SK-N-SH treated with all-trans-retinoic acid at 6 μM for 48 hours (cell line): Measurements from ENCODE around the gene TOM1L2.

Experiments
- ATAC-seq: fragments of 200-7000 bp; cut with Tn5 transposase; 3 replicates; pipeline ENCODE4 v1.9.1; 2020; ENCODE audit warnings: mild to moderate bottlenecking, moderate library complexity
- BACH2 ChIP-seq: fragments of 250-450 bp; sonication (Bioruptor Pico); IDR thresholded peaks from 2 replicates; pipeline ENCODE4 v1.9.0; 2021; ENCODE audit warnings: mild to moderate bottlenecking, borderline replicate concordance
- CSDC2 ChIP-seq: fragments of 250-450 bp; sonication (Bioruptor Pico); IDR thresholded peaks from 2 replicates; pipeline ENCODE4 v1.5.0; 2020; ENCODE audit warnings: mild to moderate bottlenecking, moderate library complexity
- ESRRG ChIP-seq: fragments of 250-450 bp; sonication (Bioruptor Pico); IDR thresholded peaks from 2 replicates; pipeline ENCODE4 v1.6.1; 2021; ENCODE audit warnings: mild to moderate bottlenecking
- ISL1 ChIP-seq: fragments of 250-450 bp; sonication (Bioruptor Pico); IDR thresholded peaks from 2 replicates; pipeline ENCODE4 v2.1.2; 2022; ENCODE audit warnings: mild to moderate bottlenecking, moderate library complexity
- OSR1 ChIP-seq: fragments of 250-450 bp; sonication (Bioruptor Pico); IDR thresholded peaks from 2 replicates; pipeline ENCODE4 v1.8.0; 2022; ENCODE audit warnings: moderate library complexity, mild to moderate bottlenecking, inconsistent platforms
- SNAI2 ChIP-seq: fragments of 250-450 bp; sonication (Bioruptor Pico); IDR thresholded peaks from 2 replicates; pipeline ENCODE4 v1.5.0; 2020; ENCODE audit warnings: mild to moderate bottlenecking, moderate library complexity
- TCF4 ChIP-seq: fragments of 250-450 bp; sonication (Bioruptor Pico); IDR thresholded peaks from 2 replicates; pipeline ENCODE4 v1.8.0; 2021; ENCODE audit warnings: mild to moderate bottlenecking, moderate library complexity, borderline replicate concordance
- ZC3H10 ChIP-seq: fragments of 250-450 bp; sonication (Bioruptor Pico); IDR thresholded peaks from 2 replicates; pipeline ENCODE4 v1.5.1; 2021; ENCODE audit warnings: mild to moderate bottlenecking, moderate library complexity
- ZFP3 ChIP-seq: fragments of 250-450 bp; sonication (Bioruptor Pico); IDR thresholded peaks from 2 replicates; pipeline ENCODE4 v1.5.0; 2020; ENCODE audit warnings: mild to moderate bottlenecking, moderate library complexity
- ZFP30 ChIP-seq: fragments of 450-650 bp; formaldehyde crosslinking; IDR thresholded peaks from 2 replicates; pipeline ENCODE4 v1.5.0; 2022; ENCODE audit warnings: mild to moderate bottlenecking, moderate library complexity
- ZNF565 ChIP-seq: fragments of 450-650 bp; formaldehyde crosslinking; conservative IDR thresholded peaks from 2 replicates; pipeline ENCODE4 v1.5.0; 2020; ENCODE audit warnings: low read depth, mild to moderate bottlenecking, moderate library complexity
- ZNF70 ChIP-seq: fragments of 450-650 bp; formaldehyde crosslinking; IDR thresholded peaks from 2 replicates; pipeline ENCODE4 v1.5.0; 2020; ENCODE audit warnings: mild to moderate bottlenecking, moderate library complexity
- ZNF8 ChIP-seq: fragments of 450-650 bp; formaldehyde crosslinking; IDR thresholded peaks from 2 replicates; pipeline ENCODE4 v1.5.0; 2020; ENCODE audit warnings: mild to moderate bottlenecking, moderate library complexity
- TF ChIP-seq, protein P1 (sequence below): fragments of 250-450 bp; sonication (Bioruptor Pico); IDR thresholded peaks from 2 replicates; pipeline ENCODE4 v1.5.1; 2021; ENCODE audit warnings: mild to moderate bottlenecking, moderate library complexity
- TF ChIP-seq, protein P2 (sequence below): fragments of 250-450 bp; sonication (Bioruptor Pico); IDR thresholded peaks from 2 replicates; pipeline ENCODE4 v1.5.0; 2020; ENCODE audit warnings: mild to moderate bottlenecking, moderate library complexity
- TF ChIP-seq, protein P3 (sequence below): fragments of 250-450 bp; sonication (Bioruptor Pico); IDR thresholded peaks from 2 replicates; pipeline ENCODE4 v1.8.0; 2021; ENCODE audit warnings: low read depth, mild to moderate bottlenecking, moderate library complexity, borderline replicate concordance
- TF ChIP-seq, protein P4 (sequence below): fragments of 250-450 bp; sonication (Bioruptor Pico); IDR thresholded peaks from 2 replicates; pipeline ENCODE4 v1.8.0; 2020; ENCODE audit warnings: mild to moderate bottlenecking, moderate library complexity, borderline replicate concordance

The TOM1L2 gene

DNA sequence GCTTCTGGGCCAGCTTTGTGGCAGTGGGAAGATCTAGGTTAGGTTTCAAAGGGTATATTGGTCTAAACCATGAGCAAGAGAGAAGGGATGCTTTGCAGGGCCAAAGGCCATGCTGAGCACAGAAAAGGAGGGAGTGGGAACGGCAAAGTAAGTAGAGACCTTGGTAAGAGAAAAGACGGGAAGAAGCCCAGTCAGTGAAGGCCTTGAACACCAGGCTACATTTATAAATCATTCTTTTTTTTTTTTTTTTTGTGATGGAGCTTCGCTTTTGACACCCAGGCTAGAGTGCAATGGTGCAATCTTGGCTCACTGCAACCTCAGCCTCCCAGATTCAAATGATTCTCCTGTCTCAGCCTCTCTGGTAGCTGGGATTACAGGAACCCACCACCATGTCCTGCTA lies 18.1 kb downstream of the TOM1L2 start:
- ATAC-seq, result no peak
- TF ChIP-seq, protein P1, sequence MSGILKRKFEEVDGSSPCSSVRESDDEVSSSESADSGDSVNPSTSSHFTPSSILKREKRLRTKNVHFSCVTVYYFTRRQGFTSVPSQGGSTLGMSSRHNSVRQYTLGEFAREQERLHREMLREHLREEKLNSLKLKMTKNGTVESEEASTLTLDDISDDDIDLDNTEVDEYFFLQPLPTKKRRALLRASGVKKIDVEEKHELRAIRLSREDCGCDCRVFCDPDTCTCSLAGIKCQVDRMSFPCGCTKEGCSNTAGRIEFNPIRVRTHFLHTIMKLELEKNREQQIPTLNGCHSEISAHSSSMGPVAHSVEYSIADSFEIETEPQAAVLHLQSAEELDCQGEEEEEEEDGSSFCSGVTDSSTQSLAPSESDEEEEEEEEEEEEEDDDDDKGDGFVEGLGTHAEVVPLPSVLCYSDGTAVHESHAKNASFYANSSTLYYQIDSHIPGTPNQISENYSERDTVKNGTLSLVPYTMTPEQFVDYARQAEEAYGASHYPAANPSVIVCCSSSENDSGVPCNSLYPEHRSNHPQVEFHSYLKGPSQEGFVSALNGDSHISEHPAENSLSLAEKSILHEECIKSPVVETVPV (CRISPR knock-in tag), result no peak
- TF ChIP-seq BACH2 (no peak), ZFP3 (CRISPR knock-in tag) (no peak), CSDC2 (CRISPR knock-in tag) (no peak)
- TF ChIP-seq, protein P2, sequence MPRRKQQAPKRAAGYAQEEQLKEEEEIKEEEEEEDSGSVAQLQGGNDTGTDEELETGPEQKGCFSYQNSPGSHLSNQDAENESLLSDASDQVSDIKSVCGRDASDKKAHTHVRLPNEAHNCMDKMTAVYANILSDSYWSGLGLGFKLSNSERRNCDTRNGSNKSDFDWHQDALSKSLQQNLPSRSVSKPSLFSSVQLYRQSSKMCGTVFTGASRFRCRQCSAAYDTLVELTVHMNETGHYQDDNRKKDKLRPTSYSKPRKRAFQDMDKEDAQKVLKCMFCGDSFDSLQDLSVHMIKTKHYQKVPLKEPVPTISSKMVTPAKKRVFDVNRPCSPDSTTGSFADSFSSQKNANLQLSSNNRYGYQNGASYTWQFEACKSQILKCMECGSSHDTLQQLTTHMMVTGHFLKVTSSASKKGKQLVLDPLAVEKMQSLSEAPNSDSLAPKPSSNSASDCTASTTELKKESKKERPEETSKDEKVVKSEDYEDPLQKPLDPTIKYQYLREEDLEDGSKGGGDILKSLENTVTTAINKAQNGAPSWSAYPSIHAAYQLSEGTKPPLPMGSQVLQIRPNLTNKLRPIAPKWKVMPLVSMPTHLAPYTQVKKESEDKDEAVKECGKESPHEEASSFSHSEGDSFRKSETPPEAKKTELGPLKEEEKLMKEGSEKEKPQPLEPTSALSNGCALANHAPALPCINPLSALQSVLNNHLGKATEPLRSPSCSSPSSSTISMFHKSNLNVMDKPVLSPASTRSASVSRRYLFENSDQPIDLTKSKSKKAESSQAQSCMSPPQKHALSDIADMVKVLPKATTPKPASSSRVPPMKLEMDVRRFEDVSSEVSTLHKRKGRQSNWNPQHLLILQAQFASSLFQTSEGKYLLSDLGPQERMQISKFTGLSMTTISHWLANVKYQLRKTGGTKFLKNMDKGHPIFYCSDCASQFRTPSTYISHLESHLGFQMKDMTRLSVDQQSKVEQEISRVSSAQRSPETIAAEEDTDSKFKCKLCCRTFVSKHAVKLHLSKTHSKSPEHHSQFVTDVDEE (CRISPR knock-in tag), result no peak
- TF ChIP-seq, all 23 proteins: peak for 0

DNA sequence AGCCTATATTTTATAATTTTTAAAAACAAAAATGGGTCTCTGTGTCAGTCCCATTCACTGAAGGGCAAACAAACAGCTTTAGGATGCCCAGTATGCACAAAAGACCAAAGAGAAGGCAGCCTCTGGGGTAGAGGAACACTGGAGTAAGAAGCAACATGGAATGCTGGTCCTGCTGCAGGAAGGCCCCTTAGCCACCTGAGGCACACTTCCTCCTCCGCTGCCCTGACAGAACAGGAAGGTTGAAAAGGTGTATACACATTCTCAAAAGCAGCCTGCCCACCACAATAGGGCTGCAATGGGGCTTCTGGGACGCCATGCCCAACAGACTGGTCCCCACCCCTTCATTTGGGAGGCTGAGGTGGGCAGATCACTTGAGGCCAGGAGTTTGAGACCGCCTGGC lies 19.5 kb downstream of the TOM1L2 start:
- ATAC-seq, result no peak
- TF ChIP-seq ZNF565 (CRISPR knock-in tag), result no peak
- no peak for TF ChIP-seq TCF4 (CRISPR knock-in tag)
- no peak for TF ChIP-seq ZFP30 (CRISPR knock-in tag)
- TF ChIP-seq OSR1 (CRISPR knock-in tag), result no peak
- TF ChIP-seq, protein P2 (CRISPR knock-in tag), result no peak
- no peak for TF ChIP-seq SNAI2 (CRISPR knock-in tag)
- no peak for TF ChIP-seq ZNF8 (CRISPR knock-in tag)
- no peak for TF ChIP-seq ESRRG (CRISPR knock-in tag)
- TF ChIP-seq ZFP3 (CRISPR knock-in tag), result no peak
- TF ChIP-seq, protein P3, sequence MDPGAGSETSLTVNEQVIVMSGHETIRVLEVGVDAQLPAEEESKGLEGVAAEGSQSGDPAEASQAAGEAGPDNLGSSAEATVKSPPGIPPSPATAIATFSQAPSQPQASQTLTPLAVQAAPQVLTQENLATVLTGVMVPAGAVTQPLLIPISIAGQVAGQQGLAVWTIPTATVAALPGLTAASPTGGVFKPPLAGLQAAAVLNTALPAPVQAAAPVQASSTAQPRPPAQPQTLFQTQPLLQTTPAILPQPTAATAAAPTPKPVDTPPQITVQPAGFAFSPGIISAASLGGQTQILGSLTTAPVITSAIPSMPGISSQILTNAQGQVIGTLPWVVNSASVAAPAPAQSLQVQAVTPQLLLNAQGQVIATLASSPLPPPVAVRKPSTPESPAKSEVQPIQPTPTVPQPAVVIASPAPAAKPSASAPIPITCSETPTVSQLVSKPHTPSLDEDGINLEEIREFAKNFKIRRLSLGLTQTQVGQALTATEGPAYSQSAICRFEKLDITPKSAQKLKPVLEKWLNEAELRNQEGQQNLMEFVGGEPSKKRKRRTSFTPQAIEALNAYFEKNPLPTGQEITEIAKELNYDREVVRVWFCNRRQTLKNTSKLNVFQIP, result no peak
- TF ChIP-seq, protein P1 (CRISPR knock-in tag), result no peak
- TF ChIP-seq ZC3H10 (CRISPR knock-in tag), result no peak
- no peak for TF ChIP-seq ISL1 (CRISPR knock-in tag)
- TF ChIP-seq ZNF70, result no peak
- no peak for TF ChIP-seq CSDC2 (CRISPR knock-in tag)
- TF ChIP-seq, protein P4, sequence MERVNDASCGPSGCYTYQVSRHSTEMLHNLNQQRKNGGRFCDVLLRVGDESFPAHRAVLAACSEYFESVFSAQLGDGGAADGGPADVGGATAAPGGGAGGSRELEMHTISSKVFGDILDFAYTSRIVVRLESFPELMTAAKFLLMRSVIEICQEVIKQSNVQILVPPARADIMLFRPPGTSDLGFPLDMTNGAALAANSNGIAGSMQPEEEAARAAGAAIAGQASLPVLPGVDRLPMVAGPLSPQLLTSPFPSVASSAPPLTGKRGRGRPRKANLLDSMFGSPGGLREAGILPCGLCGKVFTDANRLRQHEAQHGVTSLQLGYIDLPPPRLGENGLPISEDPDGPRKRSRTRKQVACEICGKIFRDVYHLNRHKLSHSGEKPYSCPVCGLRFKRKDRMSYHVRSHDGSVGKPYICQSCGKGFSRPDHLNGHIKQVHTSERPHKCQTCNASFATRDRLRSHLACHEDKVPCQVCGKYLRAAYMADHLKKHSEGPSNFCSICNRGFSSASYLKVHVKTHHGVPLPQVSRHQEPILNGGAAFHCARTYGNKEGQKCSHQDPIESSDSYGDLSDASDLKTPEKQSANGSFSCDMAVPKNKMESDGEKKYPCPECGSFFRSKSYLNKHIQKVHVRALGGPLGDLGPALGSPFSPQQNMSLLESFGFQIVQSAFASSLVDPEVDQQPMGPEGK, result no peak

DNA sequence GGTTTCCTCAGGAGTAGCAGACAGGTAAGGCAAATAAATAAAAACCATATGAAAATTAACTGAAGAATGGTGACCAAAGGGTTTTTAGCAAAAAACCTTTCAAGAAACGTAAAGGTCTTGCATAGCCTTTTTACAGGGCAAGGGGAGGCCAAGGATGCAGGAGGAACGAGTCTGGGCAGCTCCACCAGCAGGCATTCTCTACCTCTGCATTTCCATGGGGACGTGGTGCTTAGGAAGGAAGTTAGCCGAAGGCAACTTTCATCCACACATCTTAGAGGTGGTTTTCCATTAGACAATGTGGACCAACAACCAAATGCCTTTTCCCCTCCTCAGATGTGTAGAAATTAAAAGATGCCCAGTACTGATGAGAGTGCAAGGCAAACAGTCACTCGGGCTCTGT lies 20.7 kb downstream of the TOM1L2 start:
- peak; percentile 43 for ATAC-seq
- 0 out of 2 replicates have a peak, but pooled peaks have one; percentile 36 for TF ChIP-seq SNAI2 (CRISPR knock-in tag)
- no peak for TF ChIP-seq ESRRG (CRISPR knock-in tag)
